ENCODE data around the gene RGS3.

RGS3 gene

DNA sequence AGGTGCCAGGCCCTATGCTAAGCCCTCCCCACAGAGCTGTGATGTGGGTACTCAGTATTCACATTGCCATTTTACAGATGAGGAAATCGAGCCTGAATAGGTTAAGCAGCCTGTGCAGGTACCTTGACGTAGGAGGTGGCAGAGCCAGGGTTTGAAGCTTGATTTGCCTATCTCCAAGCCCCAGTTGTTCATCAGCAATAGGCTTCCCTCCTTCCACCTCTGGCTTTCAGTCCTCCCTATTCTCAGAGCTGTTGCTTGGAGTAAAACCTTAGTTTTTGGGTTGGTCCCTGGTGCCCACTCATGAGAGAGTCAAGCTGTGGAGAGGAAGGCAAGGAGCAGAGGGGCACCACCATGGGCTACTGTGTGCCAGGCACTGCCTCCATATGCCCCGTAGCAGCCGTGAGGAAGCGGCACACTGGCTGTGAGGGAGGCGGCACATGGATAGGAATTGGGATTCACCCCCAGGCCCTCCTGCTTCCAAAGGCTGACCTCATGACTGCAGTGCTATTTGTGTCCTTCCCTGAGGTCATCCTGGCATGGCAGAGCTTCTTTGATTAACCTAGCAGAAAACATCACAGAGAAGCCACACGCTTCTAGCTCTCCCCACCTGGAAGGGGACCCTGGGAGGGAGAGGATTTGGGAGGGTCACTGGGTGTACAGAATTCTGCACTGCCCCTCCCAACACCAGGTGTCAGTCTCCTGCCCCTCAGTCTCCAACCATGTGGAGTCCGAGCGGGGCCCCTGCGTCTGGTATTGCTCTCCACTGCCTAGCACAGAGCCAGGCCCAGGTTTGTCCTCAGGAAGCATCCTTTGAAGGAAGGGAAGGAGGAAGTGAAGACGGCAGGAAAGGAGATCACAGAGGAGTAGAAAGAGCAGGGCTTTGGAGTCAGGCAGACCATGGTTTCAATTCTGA is 109.8 kb downstream of the RGS3 start:
- TF ChIP-seq, protein P1, sequence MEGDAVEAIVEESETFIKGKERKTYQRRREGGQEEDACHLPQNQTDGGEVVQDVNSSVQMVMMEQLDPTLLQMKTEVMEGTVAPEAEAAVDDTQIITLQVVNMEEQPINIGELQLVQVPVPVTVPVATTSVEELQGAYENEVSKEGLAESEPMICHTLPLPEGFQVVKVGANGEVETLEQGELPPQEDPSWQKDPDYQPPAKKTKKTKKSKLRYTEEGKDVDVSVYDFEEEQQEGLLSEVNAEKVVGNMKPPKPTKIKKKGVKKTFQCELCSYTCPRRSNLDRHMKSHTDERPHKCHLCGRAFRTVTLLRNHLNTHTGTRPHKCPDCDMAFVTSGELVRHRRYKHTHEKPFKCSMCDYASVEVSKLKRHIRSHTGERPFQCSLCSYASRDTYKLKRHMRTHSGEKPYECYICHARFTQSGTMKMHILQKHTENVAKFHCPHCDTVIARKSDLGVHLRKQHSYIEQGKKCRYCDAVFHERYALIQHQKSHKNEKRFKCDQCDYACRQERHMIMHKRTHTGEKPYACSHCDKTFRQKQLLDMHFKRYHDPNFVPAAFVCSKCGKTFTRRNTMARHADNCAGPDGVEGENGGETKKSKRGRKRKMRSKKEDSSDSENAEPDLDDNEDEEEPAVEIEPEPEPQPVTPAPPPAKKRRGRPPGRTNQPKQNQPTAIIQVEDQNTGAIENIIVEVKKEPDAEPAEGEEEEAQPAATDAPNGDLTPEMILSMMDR (IDR thresholded peaks at IDR 0.05; ENCODE audit: borderline replicate concordance, control extremely low read depth, extremely low read depth, insufficient read depth, missing control alignments): no peak
- DNase-seq (ENCODE audit: low spot score): no peak
- in situ Hi-C loops (cut with MboI; ENCODE audit: low sequenced_read_pairs, unreplicated experiment): no loop called here

DNA sequence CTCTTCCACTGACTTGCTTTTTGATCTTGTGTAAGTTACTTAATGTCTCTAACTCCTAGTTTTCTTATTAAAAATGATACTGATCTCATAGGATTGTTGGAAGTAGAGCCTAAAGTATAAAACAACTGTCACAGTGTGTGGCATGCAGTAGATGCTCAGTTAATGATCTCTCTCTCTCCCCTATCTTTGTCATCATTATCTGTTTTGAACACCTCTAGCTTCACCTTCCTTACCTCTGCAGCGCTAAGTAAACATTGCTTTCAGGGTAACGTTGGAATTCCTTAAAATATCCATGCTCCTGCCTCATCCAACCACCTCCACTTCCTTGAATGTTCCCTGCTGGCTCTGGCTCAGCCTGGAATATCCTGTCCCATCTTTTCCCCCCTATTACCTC is 110.4 kb downstream of the RGS3 start:
- no peak for DNase-seq (ENCODE audit: low spot score)
- TF ChIP-seq, protein P1 (IDR thresholded peaks at IDR 0.05; ENCODE audit: borderline replicate concordance, control extremely low read depth, extremely low read depth, insufficient read depth, missing control alignments): no peak
- in situ Hi-C loops (cut with MboI; ENCODE audit: low sequenced_read_pairs, unreplicated experiment): no loop called here

DNA sequence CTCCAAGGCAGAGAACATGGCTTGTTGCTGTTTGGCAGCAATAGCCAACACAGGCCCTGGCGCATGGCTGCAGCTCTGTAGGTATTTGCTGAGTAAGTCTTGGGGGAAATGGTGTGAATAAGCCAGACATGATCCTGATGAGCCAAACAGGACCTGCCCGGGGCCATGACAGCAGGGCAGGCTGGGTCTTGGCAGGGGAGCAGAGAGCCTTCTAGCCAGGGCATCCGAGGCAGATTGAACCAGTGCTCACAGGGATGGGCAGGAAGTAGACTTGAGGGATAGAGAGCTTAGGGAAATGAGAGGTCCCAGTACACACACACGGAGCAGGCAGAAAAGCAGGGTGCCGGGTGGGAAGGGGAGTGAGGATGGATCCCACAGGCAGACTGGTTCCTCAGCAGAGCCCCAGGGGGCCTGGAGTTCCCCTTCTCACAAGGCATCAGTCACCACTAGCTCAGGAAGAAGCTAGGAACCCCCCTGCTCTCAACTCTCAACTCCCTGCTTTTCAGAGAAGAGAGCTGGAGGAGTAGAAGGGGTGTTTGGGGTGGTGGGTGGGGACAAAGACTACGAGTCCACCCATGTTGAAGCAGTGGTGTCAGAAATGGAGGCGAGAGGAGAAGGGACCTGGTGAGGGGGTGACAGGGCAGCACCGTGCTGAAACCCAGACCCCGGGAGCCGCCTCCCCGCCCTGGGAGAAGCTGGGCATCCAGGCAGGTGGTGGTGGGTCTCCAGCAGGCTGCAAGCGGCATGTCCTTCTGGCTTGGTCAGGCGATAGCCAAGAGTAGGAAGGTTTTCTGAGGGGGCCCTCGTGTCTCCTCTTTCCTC is 111.1 kb downstream of the RGS3 start:
- in situ Hi-C loops (cut with MboI; ENCODE audit: low sequenced_read_pairs, unreplicated experiment): no loop called here
- DNase-seq (ENCODE audit: low spot score): no peak
- TF ChIP-seq, protein P1 (IDR thresholded peaks at IDR 0.05; ENCODE audit: borderline replicate concordance, control extremely low read depth, extremely low read depth, insufficient read depth, missing control alignments): no peak

DNA sequence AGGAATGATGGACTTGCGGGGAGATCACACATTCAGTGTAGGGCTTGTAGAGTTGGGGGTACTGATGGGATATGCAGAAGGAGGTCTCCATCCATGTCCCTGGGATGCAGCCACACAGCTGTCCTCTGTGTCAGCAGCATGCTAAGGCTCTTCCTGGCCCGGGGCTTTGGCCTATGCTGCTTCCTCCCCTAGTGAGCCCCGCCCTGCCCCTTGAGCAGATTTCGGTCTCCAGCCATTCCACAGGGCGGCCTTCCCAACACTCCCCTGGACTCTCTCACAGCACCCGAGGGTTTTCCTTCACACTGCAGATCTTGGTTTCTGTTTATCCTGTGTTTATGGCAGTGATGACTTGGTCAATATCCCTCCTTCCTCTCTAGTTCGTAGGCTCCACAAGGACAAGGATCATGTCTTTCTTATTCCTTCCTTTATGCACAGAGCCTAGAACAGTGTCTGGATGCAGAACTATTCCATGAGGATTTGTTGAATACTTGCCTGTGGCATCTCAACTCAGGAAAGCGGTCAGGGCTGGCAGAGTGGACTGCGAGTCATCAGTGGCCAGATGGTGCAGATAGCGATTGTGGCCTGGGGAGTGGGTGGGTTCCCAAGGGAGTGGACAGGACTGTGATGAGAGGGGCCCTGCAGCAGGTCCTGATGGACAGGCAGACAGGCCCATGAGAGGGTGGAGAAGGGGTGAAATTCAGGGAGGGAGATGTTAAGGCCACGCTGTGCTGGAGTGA is 114.2 kb downstream of the RGS3 start:
- TF ChIP-seq, protein P1 (IDR thresholded peaks at IDR 0.05; ENCODE audit: borderline replicate concordance, control extremely low read depth, extremely low read depth, insufficient read depth, missing control alignments): no peak
- no peak for DNase-seq (ENCODE audit: low spot score)
- in situ Hi-C loops (cut with MboI; ENCODE audit: low sequenced_read_pairs, unreplicated experiment): no loop called here

DNA sequence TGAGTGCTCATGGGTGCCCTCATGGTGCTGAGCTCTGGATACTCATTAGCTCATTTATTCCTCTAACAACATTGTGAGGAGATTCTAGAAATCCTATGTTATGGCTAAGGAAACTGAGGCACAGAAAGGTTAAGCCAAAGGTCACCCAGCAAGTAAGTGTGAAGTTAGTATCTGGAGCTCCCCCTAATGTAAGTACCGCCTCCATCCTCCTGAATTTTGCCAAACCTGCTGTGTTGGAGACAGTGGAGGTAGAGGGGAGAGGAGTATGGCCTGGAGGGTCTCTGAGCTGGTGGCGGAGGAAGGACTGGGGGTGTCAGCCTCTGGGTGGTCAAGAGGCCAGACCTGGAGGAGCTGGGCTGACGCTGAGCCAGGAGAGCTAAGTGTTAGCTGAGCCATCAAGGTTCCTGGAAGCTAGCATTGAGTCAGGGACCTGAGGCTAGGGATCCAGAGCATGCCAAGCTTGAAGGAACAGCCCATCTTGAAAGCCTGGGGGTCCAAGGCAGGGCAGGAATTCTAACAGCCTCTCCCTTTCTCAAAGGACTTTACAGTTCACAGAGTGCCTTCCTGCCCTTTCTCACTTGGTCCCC is 114.8 kb downstream of the RGS3 start:
- in situ Hi-C loops (cut with MboI; ENCODE audit: low sequenced_read_pairs, unreplicated experiment): no loop called here
- TF ChIP-seq, protein P1 (IDR thresholded peaks at IDR 0.05; ENCODE audit: borderline replicate concordance, control extremely low read depth, extremely low read depth, insufficient read depth, missing control alignments): peak; percentile 10
- DNase-seq (ENCODE audit: low spot score): no peak

DNA sequence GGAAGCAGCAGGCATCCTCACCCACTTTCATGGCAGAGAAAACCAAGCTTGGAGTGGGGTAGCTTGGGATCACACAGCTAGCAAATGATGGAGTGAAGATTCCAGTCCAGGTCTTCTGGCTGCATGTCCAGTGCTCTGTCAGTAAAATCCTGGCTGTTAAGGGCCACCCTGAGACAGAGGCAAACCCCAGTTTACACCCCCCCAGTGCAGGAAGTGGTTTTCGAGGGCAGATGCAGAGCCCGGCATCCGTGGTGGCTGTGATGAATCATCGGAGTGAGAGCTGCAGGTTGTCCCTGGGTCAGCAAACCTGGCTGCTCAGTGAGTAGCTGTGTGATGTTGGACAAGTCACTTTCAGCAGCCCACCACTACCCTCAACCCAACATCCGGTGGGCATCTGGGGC is 115.4 kb downstream of the RGS3 start:
- in situ Hi-C loops (cut with MboI; ENCODE audit: low sequenced_read_pairs, unreplicated experiment): no loop called here
- TF ChIP-seq, protein P1 (IDR thresholded peaks at IDR 0.05; ENCODE audit: borderline replicate concordance, control extremely low read depth, extremely low read depth, insufficient read depth, missing control alignments): no peak
- peak; percentile 89 for DNase-seq (ENCODE audit: low spot score)

Measured in GM13976 (cell line).